GM23338 (cell line): ENCODE measurements around the gene CNDP2. TPM values are rescaled to one million over a fixed set of nuclear protein-coding genes. Genes with fewer than 3 reads are reported as not detected.

Source experiments
- ATAC-seq: fragments of 200-7000 bp; cut with Tn5 transposase; 3 replicates; pipeline ENCODE4 v1.9.1; 2020
- DNase-seq: peaks from one replicate; pipeline ENCODE4 v3.0.0-alpha.2; 2015; ENCODE audit warnings: low spot score
- H2AFZ ChIP-seq: fragments of 200-600 bp; sonication (generic); 2 replicates; pipeline ENCODE4 v1.8.0; 2016; ENCODE audit warnings: antibody characterized with exemption, mild to moderate bottlenecking, moderate library complexity
- H3F3A ChIP-seq: fragments of 200-600 bp; sonication (generic); replicated peaks from 2 replicates; pipeline ENCODE4 v1.8.0; 2017; ENCODE audit warnings: antibody characterized with exemption, mixed run types, low read depth
- H3K27ac ChIP-seq: fragments of 200-600 bp; sonication (generic); 2 replicates; pipeline ENCODE4 v1.6.1; 2016; ENCODE audit warnings: low read depth
- H3K27me3 ChIP-seq: fragments of 200-600 bp; sonication (generic); 2 replicates; pipeline ENCODE4 v1.8.0; 2016; ENCODE audit warnings: mild to moderate bottlenecking, mixed run types, moderate library complexity; ENCODE audit not compliant: insufficient read depth
- H3K36me3 ChIP-seq: fragments of 200-600 bp; sonication (generic); 2 replicates; pipeline ENCODE4 v1.8.0; 2016; ENCODE audit warnings: mild to moderate bottlenecking; ENCODE audit not compliant: insufficient read depth
- H3K4me1 ChIP-seq: fragments of 200-600 bp; sonication (generic); 2 replicates; pipeline ENCODE4 v1.8.0; 2016; ENCODE audit warnings: mild to moderate bottlenecking, moderate library complexity; ENCODE audit not compliant: insufficient read depth
- H3K4me2 ChIP-seq: fragments of 200-600 bp; sonication (generic); 2 replicates; pipeline ENCODE4 v1.7.1; 2017; ENCODE audit warnings: mixed run types
- H3K4me3 ChIP-seq: fragments of 200-600 bp; sonication (generic); 2 replicates; pipeline ENCODE4 v1.6.1; 2016; ENCODE audit warnings: mixed run types
- H3K79me2 ChIP-seq: fragments of 200-600 bp; sonication (generic); replicated peaks from 2 replicates; pipeline ENCODE4 v1.8.0; 2017; ENCODE audit warnings: mild to moderate bottlenecking; ENCODE audit not compliant: insufficient read depth
- H3K9me2 ChIP-seq: fragments of 200-600 bp; sonication (generic); 2 replicates; pipeline ENCODE4 v1.8.0; 2017; ENCODE audit not compliant: insufficient read depth
- H4K20me1 ChIP-seq: fragments of 200-600 bp; sonication (generic); replicated peaks from 2 replicates; pipeline ENCODE4 v1.8.0; 2017; ENCODE audit warnings: mild to moderate bottlenecking; ENCODE audit not compliant: insufficient read depth
- H3K27ac Mint-ChIP-seq: 2 replicates; pipeline ENCODE4 v1.8.0; 2020; ENCODE audit warnings: inconsistent platforms, mild to moderate bottlenecking, moderate library complexity, mixed read lengths
- H3K27me3 Mint-ChIP-seq: 3 replicates; pipeline ENCODE4 v1.8.0; 2022; ENCODE audit warnings: low read depth, mild to moderate bottlenecking, moderate library complexity, mixed read lengths, inconsistent platforms; ENCODE audit not compliant: insufficient read depth, poor library complexity
- H3K36me3 Mint-ChIP-seq: 3 replicates; pipeline ENCODE4 v1.8.0; 2021; ENCODE audit warnings: low read depth, mild to moderate bottlenecking, inconsistent platforms, moderate library complexity, mixed read lengths
- H3K4me1 Mint-ChIP-seq: 3 replicates; pipeline ENCODE4 v1.8.0; 2020; ENCODE audit warnings: mild to moderate bottlenecking, inconsistent platforms, mixed read lengths
- H3K4me3 Mint-ChIP-seq: 3 replicates; pipeline ENCODE4 v1.8.0; 2021; ENCODE audit warnings: moderate library complexity, mild to moderate bottlenecking, inconsistent platforms, mixed read lengths
- H3K9me3 Mint-ChIP-seq: 3 replicates; pipeline ENCODE4 v1.8.0; 2020; ENCODE audit warnings: moderate library complexity, mild to moderate bottlenecking, inconsistent platforms, mixed read lengths
- CTCF ChIP-seq, 2 experiments: fragments of 200-600 bp in 1 of 2; sonication (generic) in 1 of 2; conservative IDR thresholded peaks; 2 replicates each; pipeline versions ENCODE4 v1.5.1 to v1.6.1; 2016 to 2017; ENCODE audit warnings: antibody characterized with exemption in 2 of 2, low read depth in 2 of 2, mild to moderate bottlenecking in 2 of 2, moderate library complexity in 1 of 2
- ETS1 ChIP-seq: IDR thresholded peaks from 2 replicates; pipeline ENCODE4 v1.6.1; 2016; ENCODE audit warnings: antibody characterized with exemption
- EZH2 ChIP-seq: fragments of 200-600 bp; sonication (generic); IDR thresholded peaks from one replicate; pipeline ENCODE4 v1.8.0; 2017; ENCODE audit warnings: antibody characterized with exemption, mild to moderate bottlenecking, low read depth; ENCODE audit not compliant: unreplicated experiment
- EZH2phosphoT487 ChIP-seq: fragments of 200-600 bp; sonication (generic); IDR thresholded peaks from one replicate; pipeline ENCODE4 v1.8.1; 2018; ENCODE audit warnings: antibody characterized with exemption; ENCODE audit not compliant: unreplicated experiment
- JUNB ChIP-seq: IDR thresholded peaks from one replicate; pipeline ENCODE4 v1.6.1; 2016; ENCODE audit warnings: antibody characterized with exemption; ENCODE audit not compliant: unreplicated experiment
- NANOG ChIP-seq: IDR thresholded peaks from 2 replicates; pipeline ENCODE4 v1.6.1; 2016; ENCODE audit warnings: antibody characterized with exemption, borderline replicate concordance
- POLR2AphosphoS5 ChIP-seq: IDR thresholded peaks from 2 replicates; pipeline ENCODE4 v1.6.1; 2016; ENCODE audit warnings: antibody characterized with exemption, low read depth
- REST ChIP-seq: IDR thresholded peaks from one replicate; pipeline ENCODE4 v1.6.1; 2018; ENCODE audit warnings: antibody characterized with exemption; ENCODE audit not compliant: unreplicated experiment
- STAT1 ChIP-seq: IDR thresholded peaks from one replicate; pipeline ENCODE4 v1.6.1; 2016; ENCODE audit warnings: antibody characterized with exemption; ENCODE audit not compliant: unreplicated experiment
- ZNF114 ChIP-seq: fragments of 250-450 bp; sonication (Bioruptor Pico); IDR thresholded peaks from 2 replicates; pipeline ENCODE4 v1.5.0; 2020; ENCODE audit warnings: mild to moderate bottlenecking, moderate library complexity
- ZNF331 ChIP-seq: fragments of 250-450 bp; sonication (Bioruptor Pico); IDR thresholded peaks from 2 replicates; pipeline ENCODE4 v1.5.0; 2020; ENCODE audit warnings: low read depth, mild to moderate bottlenecking, moderate library complexity
- polyA plus RNA-seq: library from polyadenylated mRNA; unstranded; fragments of >200 nt; fragmentation: Nextera tagmentation; extraction: Ambion mirVana; gene quantifications from 2 replicates; pipeline ENCODE4 v1.2.1, GENCODE V29; 2016
- total RNA-seq: library from RNA; depleted of rRNA; stranded (reverse); fragments of >200 nt; shearing (Covaris generic); gene quantifications from 2 replicates; pipeline ENCODE4 v1.2.3, GENCODE V29; 2014

Gene CNDP2
- total and polyA plus RNA-seq, 2 experiments from 2014 or later = 116 to 175 TPM

- H3K4me3 Mint-ChIP-seq = no peak overlapping the region
- H3K27ac Mint-ChIP-seq = no peak overlapping the region
- Histone ChIP-seq H3K4me3 (no peak overlapping the region), H3K4me1 (no peaks in the 10 kb centered on the region), H3F3A (no peaks in the 10 kb centered on the region), H3K79me2 (no peaks in the 10 kb centered on the region), H3K9me2 (peaks cover 7% of the 10 kb centered on the region; the same call in 1 of the 2 replicates), H3K4me2 (no peak overlapping the region), H2AFZ (no peak overlapping the region), H3K27ac (no peak overlapping the region), H3K27me3 (no peaks in the 10 kb centered on the region), H3K36me3 (no peaks in the 10 kb centered on the region), H4K20me1 (no peaks in the 10 kb centered on the region)
- peaks cover 6% of the 10 kb centered on the region for H3K27me3 Mint-ChIP-seq
- H3K36me3 Mint-ChIP-seq = peaks cover 35% of the 10 kb centered on the region
- no peak for ATAC-seq
- TF ChIP-seq EZH2phosphoT487 (no peak), CTCF (conservative IDR thresholded peaks at IDR 0.05; ENCODE audit: low read depth in 2 of 2) (no peak), STAT1 (no peak), ETS1 (no peak), POLR2AphosphoS5 (no peak), EZH2 (no peak), ZNF331 (no peak), JUNB (no peak), REST (no peak), NANOG (no peak), ZNF114 (CRISPR knock-in tag) (no peak)
- H3K4me1 Mint-ChIP-seq = peaks cover 3% of the 10 kb centered on the region; the same call in 2 of the 3 replicates
- H3K9me3 Mint-ChIP-seq = peaks cover 32% of the 10 kb centered on the region
- no peak for DNase-seq
These were observed 30.3 kb downstream of the CNDP2 start for GRCh38 chr18:74526488-74526887.
